CD4-positive, alpha-beta T cell treated with Interleukin-15 for 1 hour (primary cell): ENCODE data around the gene SPTB.

Experiments used
- DNase-seq: peaks from one replicate; pipeline ENCODE4 v3.0.0-alpha.2; 2020

Gene SPTB

GRCh38 chr14:64704143-64704742, 175.5 kb downstream of the SPTB start, which contains the start of gene PLEKHG3:
Gene PLEKHG3, plus strand, starts transcription at chr14:64704424. Its CDS starts 23,208 bp downstream, at chr14:64727632.
- DNase-seq: no peak

GRCh38 chr14:64703395-64704142, 176.1 kb downstream of the SPTB start:
- no peak for DNase-seq

DNA sequence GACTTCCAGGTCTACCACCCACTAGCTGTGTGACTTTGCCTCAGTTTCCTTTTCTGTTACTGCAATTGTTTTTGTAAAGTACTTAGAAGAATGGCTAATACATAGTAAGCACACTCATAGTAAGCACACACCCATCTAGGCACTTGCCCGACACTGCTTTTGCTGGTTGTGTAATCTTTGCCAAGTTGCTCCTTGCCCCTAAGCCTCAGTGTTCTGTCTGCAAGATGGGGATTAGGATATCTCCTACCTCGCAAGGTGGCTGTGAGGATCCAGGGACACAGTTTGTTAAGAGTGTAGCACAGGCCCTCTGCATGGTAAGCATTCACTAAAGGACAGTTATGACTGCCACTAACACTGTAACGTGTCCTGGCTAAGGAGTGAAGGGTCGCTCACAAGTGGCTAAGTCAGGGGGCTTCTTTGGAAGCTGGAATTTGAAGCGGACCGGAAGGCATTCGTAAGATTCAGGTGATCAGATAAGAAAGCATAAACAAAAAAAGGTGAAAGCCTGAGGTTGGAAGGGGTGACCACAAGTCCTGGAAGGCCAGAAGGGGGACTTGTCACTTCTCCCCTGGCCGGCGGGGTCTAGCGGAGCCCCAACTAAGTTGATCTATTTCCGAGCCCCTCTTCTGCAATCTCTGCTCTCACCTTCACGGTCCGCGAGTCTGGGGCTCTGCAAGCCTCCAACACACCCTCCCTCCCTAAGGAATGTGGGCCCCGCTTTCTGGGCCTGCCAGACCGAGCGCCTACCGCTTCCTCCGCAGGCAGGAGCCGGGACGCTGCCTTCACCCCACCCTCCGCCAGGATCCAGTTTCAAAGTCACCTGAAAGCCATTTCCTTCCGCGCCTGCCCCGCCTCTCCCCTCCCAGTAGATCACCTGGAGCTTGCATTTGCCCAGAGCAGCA, 177.0 kb downstream of the SPTB start:
- DNase-seq: no peak

- DNase-seq: no peak
These were observed 178.0 kb downstream of the SPTB start for GRCh38 chr14:64701660-64702059.

GRCh38 chr14:64700894-64701293, 178.8 kb downstream of the SPTB start:
- no peak for DNase-seq

DNA sequence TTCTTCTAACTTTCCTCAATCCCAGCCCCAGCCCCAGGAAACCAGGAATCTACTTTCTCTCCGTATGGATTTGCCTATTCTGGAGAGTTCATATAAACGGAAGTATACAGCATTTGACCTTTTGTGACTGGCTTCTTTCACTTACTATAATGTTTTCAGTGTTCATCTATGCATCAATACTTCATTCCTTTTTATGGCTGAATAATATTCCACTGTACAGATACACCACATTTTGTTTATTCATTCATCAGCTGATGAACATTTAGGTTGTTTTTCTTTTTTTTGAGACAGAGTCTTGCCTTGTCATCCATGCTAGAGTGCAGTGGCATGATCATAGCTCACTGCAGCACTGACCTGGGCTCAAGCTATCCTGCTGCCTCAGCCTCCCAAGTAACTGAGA, 179.4 kb downstream of the SPTB start:
- DNase-seq: no peak

- DNase-seq: no peak
These were observed 180.8 kb downstream of the SPTB start for GRCh38 chr14:64698903-64699302.

- no peak for DNase-seq
These were observed 183.3 kb downstream of the SPTB start for GRCh38 chr14:64696355-64696857.
